Gastroesophageal sphincter (tissue), 3 donors: ENCODE measurements around the gene MYO1C.

ENCODE experiments used
- EP300 ChIP-seq: sonication (generic); formaldehyde crosslinking; IDR thresholded peaks from one replicate; pipeline ENCODE4 v1.6.1; 2017; ENCODE audit warnings: antibody characterized with exemption, mild to moderate bottlenecking
- POLR2A ChIP-seq, 2 donors: fragments of 450-650 bp; IDR thresholded peaks; one replicate each; pipeline ENCODE4 v1.6.1; 2017; ENCODE audit warnings: antibody characterized with exemption in 2 of 2, mild to moderate bottlenecking in 2 of 2, moderate library complexity in 1 of 2
- POLR2AphosphoS5 ChIP-seq: sonication (generic); formaldehyde crosslinking; IDR thresholded peaks from one replicate; pipeline ENCODE4 v1.6.1; 2017; ENCODE audit warnings: antibody characterized with exemption
- TF ChIP-seq, protein P1 (sequence below), 4 experiments: fragments of 200-600 bp in 2 of 4; fragments of 450-650 bp in 2 of 4; sonication (generic) in 1 of 4; IDR thresholded peaks; one replicate each; pipeline ENCODE4 v1.5.1; 2017 to 2019; ENCODE audit warnings: antibody characterized with exemption in 4 of 4, mild to moderate bottlenecking in 2 of 4, moderate library complexity in 2 of 4

DNA sequence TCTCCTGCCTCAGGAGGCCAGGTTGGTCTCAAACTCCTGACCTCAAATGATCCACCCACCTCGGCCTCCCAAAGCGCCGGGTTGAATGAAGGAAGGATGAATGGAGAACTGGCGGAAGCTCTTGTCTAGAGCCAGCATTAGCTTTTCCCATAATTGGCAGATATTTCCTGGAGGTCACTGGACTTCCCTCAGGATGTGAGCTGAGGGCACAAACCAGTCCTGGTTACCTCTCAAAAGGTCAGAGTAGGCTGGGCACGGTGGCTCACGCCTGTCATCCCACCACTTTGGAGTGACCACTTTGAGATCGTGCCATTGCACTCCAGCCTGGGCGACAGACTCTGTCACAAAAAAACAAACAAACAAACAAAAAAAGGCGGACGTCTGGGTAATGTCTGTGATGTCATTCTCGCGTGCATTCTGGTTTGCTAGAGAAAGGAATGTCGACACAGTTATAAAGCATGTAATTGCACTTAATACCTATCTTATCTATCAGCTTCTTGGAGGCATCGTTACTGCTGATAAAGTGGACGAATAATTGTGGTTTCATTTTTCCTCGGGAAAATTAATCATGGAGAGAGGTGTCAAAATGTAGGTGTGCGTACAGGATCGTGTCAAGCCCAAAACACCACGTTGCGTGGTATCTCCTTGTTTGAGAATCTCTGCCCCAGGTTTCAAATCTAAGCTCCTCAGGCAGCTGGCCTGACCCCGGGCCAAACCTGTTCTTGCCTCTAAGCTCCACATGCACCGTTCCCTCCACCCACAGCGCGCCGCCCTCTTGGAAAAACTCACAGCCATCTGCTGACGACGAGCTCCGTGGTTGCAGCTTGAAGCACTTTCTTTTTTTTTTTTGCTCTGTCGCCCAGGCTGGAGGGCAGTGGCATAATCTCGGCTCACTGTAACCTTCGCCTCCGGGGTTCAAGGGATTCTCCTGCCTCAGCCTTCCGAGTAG, 30.0 kb downstream of the MYO1C start:
- TF ChIP-seq, protein P1, sequence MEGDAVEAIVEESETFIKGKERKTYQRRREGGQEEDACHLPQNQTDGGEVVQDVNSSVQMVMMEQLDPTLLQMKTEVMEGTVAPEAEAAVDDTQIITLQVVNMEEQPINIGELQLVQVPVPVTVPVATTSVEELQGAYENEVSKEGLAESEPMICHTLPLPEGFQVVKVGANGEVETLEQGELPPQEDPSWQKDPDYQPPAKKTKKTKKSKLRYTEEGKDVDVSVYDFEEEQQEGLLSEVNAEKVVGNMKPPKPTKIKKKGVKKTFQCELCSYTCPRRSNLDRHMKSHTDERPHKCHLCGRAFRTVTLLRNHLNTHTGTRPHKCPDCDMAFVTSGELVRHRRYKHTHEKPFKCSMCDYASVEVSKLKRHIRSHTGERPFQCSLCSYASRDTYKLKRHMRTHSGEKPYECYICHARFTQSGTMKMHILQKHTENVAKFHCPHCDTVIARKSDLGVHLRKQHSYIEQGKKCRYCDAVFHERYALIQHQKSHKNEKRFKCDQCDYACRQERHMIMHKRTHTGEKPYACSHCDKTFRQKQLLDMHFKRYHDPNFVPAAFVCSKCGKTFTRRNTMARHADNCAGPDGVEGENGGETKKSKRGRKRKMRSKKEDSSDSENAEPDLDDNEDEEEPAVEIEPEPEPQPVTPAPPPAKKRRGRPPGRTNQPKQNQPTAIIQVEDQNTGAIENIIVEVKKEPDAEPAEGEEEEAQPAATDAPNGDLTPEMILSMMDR (IDR thresholded peaks at IDR 0.05), result no peak
- TF ChIP-seq POLR2A (IDR thresholded peaks at IDR 0.05) (no peak), EP300 (no peak), POLR2AphosphoS5 (peak; percentile 4)
